ENCODE data around the gene VWA7. TPM values are rescaled to one million over a fixed set of nuclear protein-coding genes. Genes with fewer than 3 reads are reported as not detected.

The VWA7 gene
- total and polyA plus RNA-seq, 4 donors, result 1.8 to 4.3 (median 3.4) TPM

GRCh38 chr6:31779908-31780307 lies 2.8 kb upstream of the VWA7 start:
- H3K27me3 ChIP-seq (ENCODE audit: control insufficient read depth, insufficient read depth, low read length), result no peaks in the 10 kb centered on the region
- no peak overlapping the region for H3K4me3 ChIP-seq (ENCODE audit: low read depth, low read length)
- no peak for DNase-seq (ENCODE audit: low read depth in 4 of 6, low spot score in 6 of 6)
- no peak overlapping the region for H3K27ac ChIP-seq (ENCODE audit: low read depth, low read length)
- H3K4me1 ChIP-seq (ENCODE audit: control insufficient read depth, insufficient read depth, low read length), result peaks cover 20% of the 10 kb centered on the region
- H3K36me3 ChIP-seq (ENCODE audit: control insufficient read depth, insufficient read depth, low read length), result peaks cover 92% of the 10 kb centered on the region
- WGBS (ENCODE audit: insufficient coverage), result 93% methylated on average over 10 of the region's 10 CpGs
- no peaks in the 10 kb centered on the region for H3K9me3 ChIP-seq (ENCODE audit: control insufficient read depth, insufficient read depth, low read length)

DNA sequence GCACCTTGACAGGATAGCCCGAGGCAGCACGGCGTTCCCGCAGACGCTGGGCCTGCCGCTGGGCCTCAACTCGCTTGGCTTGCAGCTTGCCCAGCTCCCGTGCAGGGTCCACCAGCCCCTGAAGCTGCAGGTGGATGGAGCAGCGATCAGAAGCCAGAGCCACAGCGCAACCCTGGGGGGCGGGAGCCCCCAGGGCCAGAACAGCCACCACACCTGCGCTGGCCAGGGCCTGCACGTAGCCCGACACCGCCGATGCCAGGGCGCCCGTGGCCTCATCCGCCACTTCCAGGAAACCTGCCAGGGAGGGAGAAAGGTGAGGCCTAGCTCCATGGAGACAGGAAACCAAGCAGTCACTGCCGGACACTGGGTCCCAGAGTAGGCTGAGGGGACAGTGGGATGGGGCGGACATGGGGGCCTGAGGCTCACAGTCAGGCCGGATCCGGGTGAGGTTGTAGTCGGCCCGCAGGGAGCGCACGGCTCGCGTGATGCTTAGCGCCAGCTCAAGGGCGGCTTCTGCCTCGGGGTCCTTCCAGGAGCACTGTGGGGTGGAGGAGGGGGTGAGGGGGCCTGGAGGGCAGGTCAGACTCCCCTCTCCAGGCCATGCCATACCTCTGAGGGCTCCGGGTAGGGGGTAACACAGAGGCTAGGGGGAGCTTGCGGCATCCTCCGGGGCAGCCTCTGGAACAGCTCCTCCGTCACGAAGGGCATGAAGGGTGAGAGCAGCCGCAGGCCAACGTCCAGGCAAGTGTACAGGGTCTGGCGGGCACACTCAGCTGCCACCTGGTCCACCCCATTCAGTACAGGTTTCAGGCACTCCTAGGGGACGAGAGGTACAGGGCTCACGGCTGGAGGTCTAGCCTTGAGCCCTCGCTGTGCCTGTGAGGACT lies 2.1 kb upstream of the VWA7 start:
- WGBS (ENCODE audit: insufficient coverage), result 95% methylated on average over 31 of the region's 43 CpGs
- no peak overlapping the region for H3K27ac ChIP-seq (ENCODE audit: low read depth, low read length)
- H3K36me3 ChIP-seq (ENCODE audit: control insufficient read depth, insufficient read depth, low read length), result peaks cover 86% of the 10 kb centered on the region
- no peaks in the 10 kb centered on the region for H3K27me3 ChIP-seq (ENCODE audit: control insufficient read depth, insufficient read depth, low read length)
- H3K9me3 ChIP-seq (ENCODE audit: control insufficient read depth, insufficient read depth, low read length), result no peaks in the 10 kb centered on the region
- H3K4me3 ChIP-seq (ENCODE audit: low read depth, low read length), result no peak overlapping the region
- peaks cover 14% of the 10 kb centered on the region for H3K4me1 ChIP-seq (ENCODE audit: control insufficient read depth, insufficient read depth, low read length)
- DNase-seq (ENCODE audit: low read depth in 4 of 6, low spot score in 6 of 6), result no peak

- DNase-seq (ENCODE audit: low read depth in 4 of 6, low spot score in 6 of 6), result no peak
- H3K36me3 ChIP-seq (ENCODE audit: control insufficient read depth, insufficient read depth, low read length), result peaks cover 75% of the 10 kb centered on the region
- H3K27me3 ChIP-seq (ENCODE audit: control insufficient read depth, insufficient read depth, low read length), result no peaks in the 10 kb centered on the region
- WGBS (ENCODE audit: insufficient coverage), result 83% methylated on average over 4 of the region's 5 CpGs
- no peaks in the 10 kb centered on the region for H3K9me3 ChIP-seq (ENCODE audit: control insufficient read depth, insufficient read depth, low read length)
- H3K27ac ChIP-seq (ENCODE audit: low read depth, low read length), result no peak overlapping the region
- no peak overlapping the region for H3K4me3 ChIP-seq (ENCODE audit: low read depth, low read length)
- H3K4me1 ChIP-seq (ENCODE audit: control insufficient read depth, insufficient read depth, low read length), result peaks cover 13% of the 10 kb centered on the region
Measured at GRCh38 chr6:31778193-31778592, 1.1 kb upstream of the VWA7 start.

- Histone ChIP-seq H3K9me3 (ENCODE audit: control insufficient read depth, insufficient read depth, low read length) (no peaks in the 10 kb centered on the region), H3K4me3 (ENCODE audit: low read depth, low read length) (no peak overlapping the region), H3K27me3 (ENCODE audit: control insufficient read depth, insufficient read depth, low read length) (no peaks in the 10 kb centered on the region), H3K36me3 (ENCODE audit: control insufficient read depth, insufficient read depth, low read length) (peaks cover 70% of the 10 kb centered on the region), H3K4me1 (ENCODE audit: control insufficient read depth, insufficient read depth, low read length) (peaks cover 17% of the 10 kb centered on the region), H3K27ac (ENCODE audit: low read depth, low read length) (no peak overlapping the region)
- no peak for DNase-seq (ENCODE audit: low read depth in 4 of 6, low spot score in 6 of 6)
- 100% methylated on average over 2 of the region's 5 CpGs for WGBS (ENCODE audit: insufficient coverage)
Measured at GRCh38 chr6:31777667-31778050, 531 bp upstream of the VWA7 start.

DNA sequence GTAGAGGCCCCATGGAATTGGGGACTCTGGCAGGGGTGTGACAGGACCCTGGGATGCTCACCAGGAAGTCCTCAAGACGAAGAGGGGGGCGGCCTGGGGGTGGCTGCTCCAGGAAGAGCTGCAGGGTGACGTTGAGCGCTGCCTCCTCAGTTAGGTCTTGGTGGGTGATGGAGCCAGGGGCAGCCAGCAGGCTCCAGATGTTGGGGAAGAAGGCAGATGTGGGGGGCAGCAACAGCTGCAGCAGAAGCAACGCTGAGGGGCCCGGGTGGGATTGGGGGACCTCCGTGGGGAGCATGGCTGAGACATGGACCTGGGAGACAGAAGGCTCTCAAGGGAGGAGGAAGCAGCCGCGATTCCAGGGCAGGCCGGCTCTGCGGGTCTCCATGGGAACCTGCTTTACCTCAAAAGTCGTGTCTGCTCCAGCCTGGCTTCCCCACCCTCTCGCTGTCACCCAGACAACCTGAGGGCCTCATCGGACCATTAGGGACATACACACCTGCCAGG lies 591 bp downstream of the VWA7 start:
- Histone ChIP-seq H3K27me3 (ENCODE audit: control insufficient read depth, insufficient read depth, low read length) (no peaks in the 10 kb centered on the region), H3K27ac (ENCODE audit: low read depth, low read length) (no peak overlapping the region), H3K36me3 (ENCODE audit: control insufficient read depth, insufficient read depth, low read length) (peaks cover 59% of the 10 kb centered on the region), H3K4me3 (ENCODE audit: low read depth, low read length) (no peak overlapping the region), H3K9me3 (ENCODE audit: control insufficient read depth, insufficient read depth, low read length) (no peaks in the 10 kb centered on the region), H3K4me1 (ENCODE audit: control insufficient read depth, insufficient read depth, low read length) (peaks cover 17% of the 10 kb centered on the region)
- WGBS (ENCODE audit: insufficient coverage), result 50% methylated on average over 14 of the region's 14 CpGs
- DNase-seq (ENCODE audit: low read depth in 4 of 6, low spot score in 6 of 6), result no peak

DNA sequence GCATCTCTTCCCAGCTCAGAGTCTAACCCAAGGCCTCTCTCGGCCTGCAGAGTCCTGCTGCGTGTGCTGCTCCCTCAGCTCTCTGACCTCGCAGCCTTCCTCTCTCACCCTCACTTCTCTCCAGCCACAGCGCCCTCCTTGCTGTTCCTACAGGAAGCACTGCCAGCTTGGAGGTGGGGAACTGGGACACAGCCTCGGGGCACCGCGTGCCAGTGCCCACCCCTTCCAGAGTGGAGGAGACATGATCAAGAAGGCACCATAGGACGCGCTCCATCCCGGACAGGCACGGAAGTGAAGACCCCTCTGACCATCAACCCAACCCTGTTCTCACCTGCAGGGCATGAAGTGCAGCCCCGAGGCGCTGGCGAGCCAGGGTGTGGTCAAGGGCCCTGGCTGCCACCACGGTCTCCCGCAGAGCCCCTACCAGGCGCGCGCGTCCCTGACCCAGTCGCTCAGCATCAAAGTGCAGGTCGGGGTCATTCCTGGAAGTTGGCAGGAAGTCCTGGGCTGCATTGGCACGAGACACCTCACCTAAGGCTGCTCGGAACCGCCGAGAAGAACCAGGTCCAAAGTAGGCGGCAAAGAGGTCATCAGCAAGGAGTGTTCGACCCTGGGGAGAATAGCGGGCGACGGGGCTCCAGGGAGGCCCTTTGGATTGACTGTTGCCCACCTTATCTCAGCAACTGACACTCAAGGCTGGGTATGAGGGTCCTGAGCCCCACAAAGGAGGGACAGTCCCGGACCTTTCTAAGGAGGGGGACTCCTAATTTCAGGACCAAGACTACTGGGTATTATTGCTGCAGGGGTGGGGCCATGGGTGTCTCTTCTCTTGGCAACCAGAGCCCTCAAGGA lies 1.3 kb downstream of the VWA7 start:
- peaks cover 17% of the 10 kb centered on the region for H3K4me1 ChIP-seq (ENCODE audit: control insufficient read depth, insufficient read depth, low read length)
- H3K36me3 ChIP-seq (ENCODE audit: control insufficient read depth, insufficient read depth, low read length), result peaks cover 52% of the 10 kb centered on the region
- no peaks in the 10 kb centered on the region for H3K27me3 ChIP-seq (ENCODE audit: control insufficient read depth, insufficient read depth, low read length)
- no peaks in the 10 kb centered on the region for H3K9me3 ChIP-seq (ENCODE audit: control insufficient read depth, insufficient read depth, low read length)
- H3K27ac ChIP-seq (ENCODE audit: low read depth, low read length), result no peak overlapping the region
- no peak for DNase-seq (ENCODE audit: low read depth in 4 of 6, low spot score in 6 of 6)
- H3K4me3 ChIP-seq (ENCODE audit: low read depth, low read length), result no peak overlapping the region
- WGBS (ENCODE audit: insufficient coverage), result 89% methylated on average over 32 of the region's 32 CpGs

DNA sequence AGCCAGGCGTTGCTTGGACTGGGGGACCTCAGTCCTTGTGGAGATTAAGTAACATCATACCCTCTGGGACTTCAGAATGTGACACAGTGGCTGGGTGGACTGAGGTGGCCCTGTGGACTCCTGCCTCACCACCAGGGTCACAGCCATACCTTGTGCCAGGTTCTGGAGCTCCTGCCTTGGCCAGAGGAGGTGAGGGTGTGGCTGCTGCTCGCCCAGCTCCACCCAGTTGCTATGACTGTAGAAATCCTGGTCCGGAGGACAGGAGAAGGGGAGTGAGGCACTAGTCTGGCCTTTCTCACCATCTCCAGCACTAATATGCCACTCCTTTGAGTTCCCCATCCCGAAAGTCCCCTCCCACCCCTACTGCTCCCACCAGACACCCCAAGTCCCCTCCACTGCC lies 1.9 kb downstream of the VWA7 start:
- 80% methylated on average over 3 of the region's 4 CpGs for whole genome bisulfite sequencing (ENCODE audit: insufficient coverage)
- Histone ChIP-seq H3K27me3 (ENCODE audit: control insufficient read depth, insufficient read depth, low read length) (no peaks in the 10 kb centered on the region), H3K27ac (ENCODE audit: low read depth, low read length) (no peak overlapping the region), H3K4me3 (ENCODE audit: low read depth, low read length) (no peak overlapping the region), H3K36me3 (ENCODE audit: control insufficient read depth, insufficient read depth, low read length) (peaks cover 45% of the 10 kb centered on the region), H3K4me1 (ENCODE audit: control insufficient read depth, insufficient read depth, low read length) (peaks cover 17% of the 10 kb centered on the region), H3K9me3 (ENCODE audit: control insufficient read depth, insufficient read depth, low read length) (no peaks in the 10 kb centered on the region)
- no peak for DNase-seq (ENCODE audit: low read depth in 4 of 6, low spot score in 6 of 6)

DNA sequence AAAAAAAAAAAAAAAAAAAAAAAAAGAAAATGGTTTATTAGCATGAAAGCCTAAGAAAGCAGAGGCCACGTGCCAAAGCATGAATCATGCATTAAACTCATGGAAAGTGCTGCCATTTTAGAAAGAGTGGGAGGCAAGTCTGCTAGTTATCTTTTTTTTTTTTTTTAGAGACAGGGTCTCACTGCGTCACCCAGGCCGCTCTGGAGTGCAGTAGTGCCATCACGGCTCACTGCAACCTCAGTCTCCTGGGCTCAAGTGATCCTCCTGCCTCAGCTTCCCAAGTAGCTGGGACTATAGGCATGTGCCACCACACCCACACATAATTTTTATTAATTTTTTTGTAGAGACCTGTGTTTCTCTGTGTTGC lies 5.2 kb downstream of the VWA7 start:
- peaks cover 10% of the 10 kb centered on the region for H3K4me1 ChIP-seq (ENCODE audit: control insufficient read depth, insufficient read depth, low read length)
- 0% methylated on average over 1 of the region's 4 CpGs for WGBS (ENCODE audit: insufficient coverage)

GRCh38 chr6:31770860-31771259 lies 6.3 kb downstream of the VWA7 start:
- Histone ChIP-seq H3K27me3 (ENCODE audit: control insufficient read depth, insufficient read depth, low read length) (no peaks in the 10 kb centered on the region), H3K4me3 (ENCODE audit: low read depth, low read length) (no peak overlapping the region), H3K27ac (ENCODE audit: low read depth, low read length) (no peak overlapping the region), H3K9me3 (ENCODE audit: control insufficient read depth, insufficient read depth, low read length) (no peaks in the 10 kb centered on the region), H3K4me1 (ENCODE audit: control insufficient read depth, insufficient read depth, low read length) (peaks cover 12% of the 10 kb centered on the region), H3K36me3 (ENCODE audit: control insufficient read depth, insufficient read depth, low read length) (peaks cover 10% of the 10 kb centered on the region)
- WGBS (ENCODE audit: insufficient coverage), result no CpG with 5 or more reads among the region's 2 CpGs
- no peak for DNase-seq (ENCODE audit: low read depth in 4 of 6, low spot score in 6 of 6)

More for the DNA sequence above, 5.2 kb downstream of the VWA7 start:
- H3K36me3 ChIP-seq (ENCODE audit: control insufficient read depth, insufficient read depth, low read length), result peaks cover 15% of the 10 kb centered on the region
- no peaks in the 10 kb centered on the region for H3K27me3 ChIP-seq (ENCODE audit: control insufficient read depth, insufficient read depth, low read length)
- DNase-seq (ENCODE audit: low read depth in 4 of 6, low spot score in 6 of 6), result no peak
- no peak overlapping the region for H3K27ac ChIP-seq (ENCODE audit: low read depth, low read length)
- H3K9me3 ChIP-seq (ENCODE audit: control insufficient read depth, insufficient read depth, low read length), result no peaks in the 10 kb centered on the region
- no peak overlapping the region for H3K4me3 ChIP-seq (ENCODE audit: low read depth, low read length)
